HG02852 (cell line): ENCODE results near the gene AGTR1.

Source experiments
- ATAC-seq: cut with Tn5 transposase; IDR thresholded peaks from one replicate; pipeline ENCODE4 v1.9.1; 2021; ENCODE audit warnings: mild to moderate bottlenecking, moderate library complexity; ENCODE audit not compliant: unreplicated experiment

AGTR1 gene

GRCh38 chr3:148697306-148698189 lies at the start of gene AGTR1:
AGTR1 (plus strand) TSS chr3:148697903; CDS start chr3:148741036, 43,133 bp downstream.
- ATAC-seq = no peak

- no peak for ATAC-seq
Observed at GRCh38 chr3:148648685-148649352, 48.9 kb upstream of the AGTR1 start.

GRCh38 chr3:148651549-148651948 lies 46.2 kb upstream of the AGTR1 start:
- no peak for ATAC-seq

- ATAC-seq = no peak
Observed at GRCh38 chr3:148654433-148654832, 43.3 kb upstream of the AGTR1 start.

- ATAC-seq = no peak
Observed at GRCh38 chr3:148657470-148657869, 40.2 kb upstream of the AGTR1 start.

- ATAC-seq = no peak
Observed at GRCh38 chr3:148659512-148659911, 38.2 kb upstream of the AGTR1 start.

- no peak for ATAC-seq
Observed at GRCh38 chr3:148680289-148680688, 17.4 kb upstream of the AGTR1 start.

- ATAC-seq = no peak
Observed at GRCh38 chr3:148681080-148681479, 16.6 kb upstream of the AGTR1 start.

GRCh38 chr3:148682997-148683396 lies 14.7 kb upstream of the AGTR1 start:
- no peak for ATAC-seq

- ATAC-seq = no peak
Observed at GRCh38 chr3:148694116-148694515, 3.6 kb upstream of the AGTR1 start.

GRCh38 chr3:148698190-148698810 lies 597 bp downstream of the AGTR1 start:
- no peak for ATAC-seq

GRCh38 chr3:148705314-148705713 lies 7.6 kb downstream of the AGTR1 start:
- no peak for ATAC-seq

GRCh38 chr3:148707601-148708380 lies 10.1 kb downstream of the AGTR1 start:
- ATAC-seq = no peak

GRCh38 chr3:148708409-148708808 lies 10.7 kb downstream of the AGTR1 start:
- ATAC-seq = no peak

GRCh38 chr3:148709560-148710253 lies 12.0 kb downstream of the AGTR1 start:
- ATAC-seq = no peak

GRCh38 chr3:148710665-148711064 lies 13.0 kb downstream of the AGTR1 start:
- ATAC-seq = no peak

- ATAC-seq = no peak
Observed at GRCh38 chr3:148711981-148712666, 14.4 kb downstream of the AGTR1 start.

GRCh38 chr3:148714521-148714920 lies 16.8 kb downstream of the AGTR1 start:
- no peak for ATAC-seq

- no peak for ATAC-seq
Observed at GRCh38 chr3:148716657-148717056, 19.0 kb downstream of the AGTR1 start.
